IPS DF 4.7 (cell line): Measurements from ENCODE around the gene MPDZ.

Source experiments
- DNase-seq: peaks from one replicate; pipeline ENCODE4 v3.0.0-alpha.2; 2013; ENCODE audit warnings: low spot score; ENCODE audit errors: extremely low read depth

The MPDZ gene

GRCh38 chr9:13279284-13280141 lies at the start of gene MPDZ:
Gene MPDZ, minus strand, starts transcription at chr9:13279692. Its CDS starts 29,377 bp downstream, at chr9:13250315.
- DNase-seq: no peak

- no peak for DNase-seq
These were observed 45.5 kb upstream of the MPDZ start for GRCh38 chr9:13324988-13325387.

- no peak for DNase-seq
These were observed 43.5 kb upstream of the MPDZ start for GRCh38 chr9:13322828-13323550.

GRCh38 chr9:13318027-13318426 lies 38.5 kb upstream of the MPDZ start:
- DNase-seq: no peak

- DNase-seq: no peak
These were observed 17.5 kb upstream of the MPDZ start for GRCh38 chr9:13296972-13297371.

- DNase-seq: no peak
These were observed 16.1 kb upstream of the MPDZ start for GRCh38 chr9:13295556-13295955.

- no peak for DNase-seq
These were observed 13.3 kb upstream of the MPDZ start for GRCh38 chr9:13292782-13293181.

GRCh38 chr9:13292158-13292557 lies 12.7 kb upstream of the MPDZ start:
- DNase-seq: no peak

GRCh38 chr9:13291718-13292117 lies 12.2 kb upstream of the MPDZ start:
- DNase-seq: no peak

- no peak for DNase-seq
These were observed 4.5 kb upstream of the MPDZ start for GRCh38 chr9:13284011-13284410.

- DNase-seq: no peak
These were observed 3.5 kb upstream of the MPDZ start for GRCh38 chr9:13282998-13283397.

GRCh38 chr9:13281356-13282016 lies 2.0 kb upstream of the MPDZ start:
- DNase-seq: no peak

- no peak for DNase-seq
These were observed 885 bp downstream of the MPDZ start for GRCh38 chr9:13278368-13279246.

GRCh38 chr9:13278023-13278367 lies 1.5 kb downstream of the MPDZ start:
- DNase-seq: no peak

GRCh38 chr9:13274886-13275641 lies 4.4 kb downstream of the MPDZ start:
- DNase-seq: no peak

- no peak for DNase-seq
These were observed 8.8 kb downstream of the MPDZ start for GRCh38 chr9:13270734-13271133.

- DNase-seq: no peak
These were observed 9.7 kb downstream of the MPDZ start for GRCh38 chr9:13269589-13270452.

- no peak for DNase-seq
These were observed 11.0 kb downstream of the MPDZ start for GRCh38 chr9:13268469-13268868.

GRCh38 chr9:13267743-13268142 lies 11.7 kb downstream of the MPDZ start:
- DNase-seq: no peak

GRCh38 chr9:13266167-13266566 lies 13.3 kb downstream of the MPDZ start:
- DNase-seq: no peak
